Measurements from ENCODE around the gene FAM47E.

GRCh38 chr4:76238236-76238635 is 13.3 kb upstream of the FAM47E start:
- TF ChIP-seq POLR2AphosphoS5 (IDR thresholded peaks at IDR 0.05) (no peak), CTCF (IDR thresholded peaks at IDR 0.05) (no peak)

All from prostate gland (tissue), 2 donors.